ENCODE measurements around the gene MUC4. TPM values are rescaled to one million over a fixed set of nuclear protein-coding genes. Genes with fewer than 3 reads are reported as not detected.

MUC4 gene
- total and polyA plus RNA-seq, 2 of the 4 experiments (the other 2 are of a cell fraction): not detected

DNA sequence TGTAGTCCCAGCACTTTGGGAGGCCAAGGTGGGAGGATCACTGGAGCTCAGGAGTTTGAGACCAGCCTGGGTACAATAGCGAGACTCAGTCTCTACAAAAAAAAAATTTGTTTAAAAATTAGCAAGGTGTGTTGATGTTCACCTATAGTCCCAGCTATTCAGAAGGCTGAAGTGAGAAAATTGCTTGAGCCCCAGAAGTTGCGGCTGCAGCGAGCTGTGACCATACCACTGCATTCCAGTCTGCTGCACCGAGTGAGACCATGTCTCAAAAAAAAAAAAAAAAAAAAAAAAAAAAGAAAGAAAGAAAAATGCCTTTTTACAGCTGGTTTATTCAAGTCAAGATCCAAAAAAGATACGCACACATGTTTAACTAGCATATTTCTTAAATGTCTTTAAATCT, 108.0 kb downstream of the MUC4 start:
- Histone ChIP-seq H3K27me3 (ENCODE audit: control insufficient read depth, insufficient read depth, low read length) (peaks cover 9% of the 10 kb centered on the region), H3K9me1 (ENCODE audit: insufficient read depth, low read length) (peaks cover 8% of the 10 kb centered on the region), H3K79me1 (ENCODE audit: low read depth in 1 of 2, low read length in 2 of 2) (peaks cover 0 to under 1% of the 10 kb centered on the region in 2 experiments; a peak in 2 of 4 replicates), H4K20me1 (ENCODE audit: insufficient read depth, low read length) (no peaks in the 10 kb centered on the region), H3K27ac (ENCODE audit: insufficient read depth, low read length) (no peak overlapping the region), H4K5ac (ENCODE audit: low read depth, low read length) (no peak overlapping the region), H2BK5ac (ENCODE audit: low read depth, low read length, poor library complexity, severe bottlenecking) (no peak overlapping the region), H3K9ac (ENCODE audit: low read depth, low read length) (no peak overlapping the region), H3K18ac (ENCODE audit: low read depth, low read length) (no peak overlapping the region), H2AFZ (replicated peaks; ENCODE audit: low read length, poor library complexity) (no peak overlapping the region), H2BK120ac (ENCODE audit: low read depth, low read length) (no peak overlapping the region), H3K36me3 (ENCODE audit: control insufficient read depth, insufficient read depth, low read length) (no peaks in the 10 kb centered on the region), H3K14ac (replicated peaks; ENCODE audit: low read depth, low read length) (no peak overlapping the region), H3K23ac (ENCODE audit: low read depth, low read length) (no peak overlapping the region), H3K4ac (ENCODE audit: low read depth, low read length) (no peak overlapping the region), H3K9me3 (ENCODE audit: control insufficient read depth, insufficient read depth, low read length) (0 out of 2 replicates have a peak, but pooled peaks cover 2% of the 10 kb centered on the region), H4K8ac (ENCODE audit: low read depth in 2 of 2, low read length in 2 of 2) (no peak overlapping the region), H3K56ac (ENCODE audit: extremely low read depth, insufficient read depth, low read length) (no peak overlapping the region), H2AK5ac (ENCODE audit: low read depth, low read length) (no peak overlapping the region), H2AK9ac (replicated peaks; ENCODE audit: low read depth, low read length, poor library complexity) (no peak overlapping the region), H3K4me1 (ENCODE audit: control insufficient read depth, insufficient read depth, low read length) (peaks cover under 1% of the 10 kb centered on the region), H4K91ac (ENCODE audit: insufficient read depth, low read depth, low read length) (no peak overlapping the region), H3K4me2 (ENCODE audit: low read depth, low read length) (no peak overlapping the region), H3K4me3 (ENCODE audit: insufficient read depth, low read depth, low read length) (no peak overlapping the region), H2BK15ac (ENCODE audit: low read depth, low read length) (no peak overlapping the region), H2BK20ac (ENCODE audit: low read depth, low read length) (no peak overlapping the region)
- in situ Hi-C loops (cut with MboI; ENCODE audit: low sequenced_read_pairs) (no loop called here), intact Hi-C loops (cut with micrococcal nuclease) (no loop called here), dilution Hi-C loops (cut with HindIII; ENCODE audit: low sequenced_read_pairs, unreplicated experiment) (no loop called here)
- ChIA-PET POLR2A (ENCODE audit: unreplicated experiment) (no interaction called here), CTCF (no interaction called here)
- 100% methylated on average over 1 of the region's 5 CpGs; no CpG with 5 or more reads in 1 of the 2 experiments for WGBS, 2 experiments (ENCODE audit: extremely low coverage in 2 of 2, insufficient read length in 1 of 2)
- ATAC-seq (ENCODE audit: low read depth) (no peak), DNase-seq (no peak)
- no peak for TF ChIP-seq NFE2L2 (IDR thresholded peaks at IDR 0.05; ENCODE audit: low read depth, low read length)
- TF ChIP-seq, protein P1, sequence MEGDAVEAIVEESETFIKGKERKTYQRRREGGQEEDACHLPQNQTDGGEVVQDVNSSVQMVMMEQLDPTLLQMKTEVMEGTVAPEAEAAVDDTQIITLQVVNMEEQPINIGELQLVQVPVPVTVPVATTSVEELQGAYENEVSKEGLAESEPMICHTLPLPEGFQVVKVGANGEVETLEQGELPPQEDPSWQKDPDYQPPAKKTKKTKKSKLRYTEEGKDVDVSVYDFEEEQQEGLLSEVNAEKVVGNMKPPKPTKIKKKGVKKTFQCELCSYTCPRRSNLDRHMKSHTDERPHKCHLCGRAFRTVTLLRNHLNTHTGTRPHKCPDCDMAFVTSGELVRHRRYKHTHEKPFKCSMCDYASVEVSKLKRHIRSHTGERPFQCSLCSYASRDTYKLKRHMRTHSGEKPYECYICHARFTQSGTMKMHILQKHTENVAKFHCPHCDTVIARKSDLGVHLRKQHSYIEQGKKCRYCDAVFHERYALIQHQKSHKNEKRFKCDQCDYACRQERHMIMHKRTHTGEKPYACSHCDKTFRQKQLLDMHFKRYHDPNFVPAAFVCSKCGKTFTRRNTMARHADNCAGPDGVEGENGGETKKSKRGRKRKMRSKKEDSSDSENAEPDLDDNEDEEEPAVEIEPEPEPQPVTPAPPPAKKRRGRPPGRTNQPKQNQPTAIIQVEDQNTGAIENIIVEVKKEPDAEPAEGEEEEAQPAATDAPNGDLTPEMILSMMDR (conservative IDR thresholded peaks at IDR 0.05; ENCODE audit: low read depth, low read length): no peak
- TF ChIP-seq POLR2A (IDR thresholded peaks at IDR 0.05; ENCODE audit: low read depth, low read length): no peak
- TF ChIP-seq MAZ (IDR thresholded peaks at IDR 0.05; ENCODE audit: borderline replicate concordance, low read depth, low read length): no peak
- TF ChIP-seq FOS (IDR thresholded peaks at IDR 0.05; ENCODE audit: low read depth, low read length): no peak
- TF ChIP-seq CHD1 (IDR thresholded peaks at IDR 0.05; ENCODE audit: low read depth, low read length): no peak
- TF ChIP-seq ELK1 (IDR thresholded peaks at IDR 0.05; ENCODE audit: borderline replicate concordance, low read depth, low read length): no peak
- TF ChIP-seq SMC3 (IDR thresholded peaks at IDR 0.05; ENCODE audit: low read depth, low read length): no peak
- no peak for TF ChIP-seq CEBPB (IDR thresholded peaks at IDR 0.05; ENCODE audit: low read depth, low read length)
- no peak for TF ChIP-seq MXI1 (IDR thresholded peaks at IDR 0.05; ENCODE audit: borderline replicate concordance, low read depth, low read length)
- TF ChIP-seq RFX5 (IDR thresholded peaks at IDR 0.05; ENCODE audit: low read depth, low read length): no peak
- TF ChIP-seq BHLHE40 (IDR thresholded peaks at IDR 0.05; ENCODE audit: low read depth, low read length): no peak
- no peak for TF ChIP-seq RAD21 (IDR thresholded peaks at IDR 0.05; ENCODE audit: low read length)
- BruUV-seq (replicated peaks): no TSS peak

All from IMR-90 (cell line).